Parathyroid adenoma (tissue), 2 donors: ENCODE measurements around the gene ARAP2.

Experiments
- H2AFZ ChIP-seq: fragments of 300-600 bp; sonication (generic); one replicate; pipeline ENCODE4 v1.7.0; 2017; ENCODE audit warnings: antibody characterized with exemption, mild to moderate bottlenecking
- H3K27ac ChIP-seq: fragments of 300-600 bp; sonication (generic); one replicate; pipeline ENCODE4 v1.7.0; 2017
- H3K27me3 ChIP-seq: fragments of 300-600 bp; sonication (generic); one replicate; pipeline ENCODE4 v1.7.0; 2017; ENCODE audit warnings: low read length; ENCODE audit not compliant: control insufficient read depth, insufficient read depth
- H3K36me3 ChIP-seq: fragments of 300-600 bp; sonication (generic); one replicate; pipeline ENCODE4 v1.7.0; 2017; ENCODE audit warnings: low read length; ENCODE audit not compliant: control insufficient read depth, insufficient read depth
- H3K4me1 ChIP-seq: fragments of 300-600 bp; sonication (generic); one replicate; pipeline ENCODE4 v1.7.0; 2017; ENCODE audit warnings: control low read depth
- H3K4me2 ChIP-seq: fragments of 300-600 bp; sonication (generic); one replicate; pipeline ENCODE4 v1.7.0; 2017; ENCODE audit warnings: low read length
- H3K4me3 ChIP-seq: fragments of 300-600 bp; sonication (generic); one replicate; pipeline ENCODE4 v1.7.0; 2017; ENCODE audit warnings: low read depth, low read length
- H3K79me2 ChIP-seq: fragments of 300-600 bp; sonication (generic); one replicate; pipeline ENCODE4 v1.7.0; 2017; ENCODE audit warnings: control low read depth
- H3K9ac ChIP-seq: fragments of 300-600 bp; sonication (generic); one replicate; pipeline ENCODE4 v1.7.0; 2017; ENCODE audit warnings: mild to moderate bottlenecking
- H3K9me3 ChIP-seq: fragments of 300-600 bp; sonication (generic); one replicate; pipeline ENCODE4 v1.7.0; 2017; ENCODE audit warnings: low read length; ENCODE audit not compliant: control insufficient read depth
- TF ChIP-seq, protein P1 (sequence below): fragments of 300-600 bp; sonication (generic); IDR thresholded peaks from one replicate; pipeline ENCODE4 v1.7.0; 2017; ENCODE audit warnings: antibody characterized with exemption, mild to moderate bottlenecking
- donor health status: primary hyperparathyroidism.

The ARAP2 gene

DNA sequence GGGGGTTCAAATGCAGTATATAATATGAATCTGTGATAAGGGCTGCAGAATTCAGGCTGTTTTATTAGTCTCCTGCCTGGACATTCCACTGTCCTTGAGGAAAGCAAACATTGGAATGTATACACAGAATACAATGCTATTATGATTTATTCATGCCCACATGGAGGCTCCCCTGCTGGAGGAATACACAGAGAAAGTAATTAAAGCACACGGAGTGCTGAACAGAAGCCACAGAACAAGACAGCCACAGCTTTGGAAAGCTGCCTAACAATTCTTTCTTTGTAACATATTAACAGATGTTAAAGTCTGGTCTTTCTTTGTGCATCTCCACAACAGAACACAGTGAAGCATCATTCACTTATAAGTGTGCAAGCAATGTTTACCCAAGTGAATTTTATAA lies 155.8 kb downstream of the ARAP2 start:
- no peak overlapping the region for H3K4me3 ChIP-seq
- H3K4me1 ChIP-seq, result no peaks in the 10 kb centered on the region
- H3K36me3 ChIP-seq, result no peaks in the 10 kb centered on the region
- no peak overlapping the region for H3K9ac ChIP-seq
- no peak overlapping the region for H3K4me2 ChIP-seq
- TF ChIP-seq, protein P1, sequence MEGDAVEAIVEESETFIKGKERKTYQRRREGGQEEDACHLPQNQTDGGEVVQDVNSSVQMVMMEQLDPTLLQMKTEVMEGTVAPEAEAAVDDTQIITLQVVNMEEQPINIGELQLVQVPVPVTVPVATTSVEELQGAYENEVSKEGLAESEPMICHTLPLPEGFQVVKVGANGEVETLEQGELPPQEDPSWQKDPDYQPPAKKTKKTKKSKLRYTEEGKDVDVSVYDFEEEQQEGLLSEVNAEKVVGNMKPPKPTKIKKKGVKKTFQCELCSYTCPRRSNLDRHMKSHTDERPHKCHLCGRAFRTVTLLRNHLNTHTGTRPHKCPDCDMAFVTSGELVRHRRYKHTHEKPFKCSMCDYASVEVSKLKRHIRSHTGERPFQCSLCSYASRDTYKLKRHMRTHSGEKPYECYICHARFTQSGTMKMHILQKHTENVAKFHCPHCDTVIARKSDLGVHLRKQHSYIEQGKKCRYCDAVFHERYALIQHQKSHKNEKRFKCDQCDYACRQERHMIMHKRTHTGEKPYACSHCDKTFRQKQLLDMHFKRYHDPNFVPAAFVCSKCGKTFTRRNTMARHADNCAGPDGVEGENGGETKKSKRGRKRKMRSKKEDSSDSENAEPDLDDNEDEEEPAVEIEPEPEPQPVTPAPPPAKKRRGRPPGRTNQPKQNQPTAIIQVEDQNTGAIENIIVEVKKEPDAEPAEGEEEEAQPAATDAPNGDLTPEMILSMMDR, result no peak
- H2AFZ ChIP-seq, result no peak overlapping the region
- H3K79me2 ChIP-seq, result no peaks in the 10 kb centered on the region
- H3K27ac ChIP-seq, result no peak overlapping the region
- H3K27me3 ChIP-seq, result no peaks in the 10 kb centered on the region
- H3K9me3 ChIP-seq, result no peaks in the 10 kb centered on the region

DNA sequence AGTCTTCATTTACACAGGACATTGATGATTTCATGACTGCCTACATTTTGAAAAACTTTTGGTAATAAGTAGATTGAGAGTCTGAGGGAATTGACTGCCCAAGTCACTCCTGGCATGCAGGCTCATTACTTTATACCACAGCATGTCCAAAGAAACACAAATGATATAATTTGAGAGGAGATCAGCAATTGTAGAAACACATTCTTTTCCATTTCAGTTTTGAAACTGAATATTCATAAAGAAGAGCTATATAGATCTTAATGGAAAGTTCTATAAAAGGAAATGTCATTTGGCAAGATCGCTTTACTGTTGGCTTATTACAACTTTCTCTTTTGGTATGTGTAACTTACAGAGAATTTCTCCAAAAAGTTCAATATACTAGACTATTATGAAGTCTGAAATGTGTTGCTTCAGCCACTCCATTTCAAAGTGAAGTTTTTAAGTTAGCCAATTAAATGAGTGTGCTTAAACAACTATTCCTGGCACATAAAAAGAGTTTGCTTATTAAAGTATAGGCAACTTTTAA lies 158.0 kb downstream of the ARAP2 start:
- Histone ChIP-seq H3K9ac (no peak overlapping the region), H3K27me3 (no peaks in the 10 kb centered on the region), H3K4me1 (no peaks in the 10 kb centered on the region), H3K79me2 (no peaks in the 10 kb centered on the region), H3K4me2 (no peak overlapping the region), H2AFZ (no peak overlapping the region), H3K9me3 (no peaks in the 10 kb centered on the region), H3K27ac (no peak overlapping the region), H3K36me3 (no peaks in the 10 kb centered on the region), H3K4me3 (no peak overlapping the region)
- TF ChIP-seq, protein P1, result no peak

DNA sequence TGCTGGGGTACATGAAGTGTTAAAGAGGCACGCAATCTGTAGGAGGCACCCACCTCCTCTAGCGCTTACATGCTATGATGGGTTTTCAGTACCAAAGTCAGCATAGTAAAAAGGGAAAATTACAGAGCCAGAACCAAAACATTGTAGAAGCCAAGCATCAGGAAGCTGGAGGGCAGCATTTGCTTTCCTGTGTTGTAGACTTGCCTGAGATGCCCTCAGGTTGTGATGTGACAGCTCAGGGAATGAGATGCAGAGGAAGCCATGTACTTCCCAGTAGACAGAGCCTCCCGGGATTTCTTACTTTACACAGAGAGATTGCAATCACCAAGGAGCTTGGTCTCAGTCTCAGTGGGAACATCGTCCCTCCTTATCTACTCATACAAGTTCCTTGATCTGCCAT lies 161.5 kb downstream of the ARAP2 start:
- H3K9me3 ChIP-seq, result no peaks in the 10 kb centered on the region
- no peak overlapping the region for H3K4me3 ChIP-seq
- H3K36me3 ChIP-seq, result no peaks in the 10 kb centered on the region
- H3K79me2 ChIP-seq, result no peaks in the 10 kb centered on the region
- no peak overlapping the region for H3K9ac ChIP-seq
- H3K4me1 ChIP-seq, result no peaks in the 10 kb centered on the region
- H3K27me3 ChIP-seq, result no peaks in the 10 kb centered on the region
- no peak overlapping the region for H3K27ac ChIP-seq
- H2AFZ ChIP-seq, result no peak overlapping the region
- TF ChIP-seq, protein P1, result no peak
- no peak overlapping the region for H3K4me2 ChIP-seq

GRCh38 chr4:36081185-36081584 lies 163.1 kb downstream of the ARAP2 start:
- H3K4me2 ChIP-seq, result no peak overlapping the region
- TF ChIP-seq, protein P1, result no peak
- no peak overlapping the region for H3K9ac ChIP-seq
- no peaks in the 10 kb centered on the region for H3K4me1 ChIP-seq
- no peak overlapping the region for H3K27ac ChIP-seq
- H2AFZ ChIP-seq, result no peak overlapping the region
- no peaks in the 10 kb centered on the region for H3K79me2 ChIP-seq
- no peak overlapping the region for H3K4me3 ChIP-seq
- no peaks in the 10 kb centered on the region for H3K27me3 ChIP-seq
- no peaks in the 10 kb centered on the region for H3K36me3 ChIP-seq
- H3K9me3 ChIP-seq, result no peaks in the 10 kb centered on the region

DNA sequence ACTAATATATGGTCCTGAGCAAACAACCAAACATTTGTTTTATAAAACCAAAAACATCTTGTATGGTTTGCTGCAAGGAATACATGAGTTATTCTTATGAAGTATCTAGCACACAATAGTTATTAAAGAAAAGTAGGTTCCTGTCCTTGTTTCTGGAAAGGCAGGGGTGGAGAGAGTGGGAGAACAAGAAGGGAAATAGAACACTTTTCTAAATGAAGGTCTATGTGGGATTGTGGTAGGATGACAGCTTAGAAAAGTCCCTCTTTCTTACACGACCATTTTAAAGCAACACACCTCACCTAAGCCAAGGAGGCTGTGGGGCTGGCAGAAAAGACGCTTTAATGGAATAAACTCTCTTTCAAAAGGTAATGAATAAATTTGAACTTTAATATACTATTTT lies 164.6 kb downstream of the ARAP2 start:
- Histone ChIP-seq H3K4me1 (no peaks in the 10 kb centered on the region), H2AFZ (no peak overlapping the region), H3K36me3 (no peaks in the 10 kb centered on the region), H3K79me2 (no peaks in the 10 kb centered on the region), H3K9ac (no peak overlapping the region), H3K27me3 (no peaks in the 10 kb centered on the region), H3K4me2 (no peak overlapping the region), H3K4me3 (no peak overlapping the region), H3K9me3 (no peaks in the 10 kb centered on the region), H3K27ac (no peak overlapping the region)
- TF ChIP-seq, protein P1, result no peak
